SU-DHL-6 (cell line): ENCODE results near the gene SLC9A9.

Source experiments
- EZH2phosphoT487 ChIP-seq: fragments of 200-600 bp; sonication (generic), shearing (Covaris generic); conservative IDR thresholded peaks from 2 replicates; pipeline ENCODE4 v1.6.1; 2018; ENCODE audit warnings: mild to moderate bottlenecking, antibody characterized with exemption, low read length, moderate library complexity, mixed read lengths
- TF ChIP-seq, protein P1 (sequence below): fragments of 200-600 bp; sonication (generic); IDR thresholded peaks from one replicate; pipeline ENCODE4 v1.5.1; 2017; ENCODE audit warnings: antibody characterized with exemption, mild to moderate bottlenecking, low read length, moderate library complexity; ENCODE audit not compliant: insufficient read depth, poor library complexity, severe bottlenecking

DNA sequence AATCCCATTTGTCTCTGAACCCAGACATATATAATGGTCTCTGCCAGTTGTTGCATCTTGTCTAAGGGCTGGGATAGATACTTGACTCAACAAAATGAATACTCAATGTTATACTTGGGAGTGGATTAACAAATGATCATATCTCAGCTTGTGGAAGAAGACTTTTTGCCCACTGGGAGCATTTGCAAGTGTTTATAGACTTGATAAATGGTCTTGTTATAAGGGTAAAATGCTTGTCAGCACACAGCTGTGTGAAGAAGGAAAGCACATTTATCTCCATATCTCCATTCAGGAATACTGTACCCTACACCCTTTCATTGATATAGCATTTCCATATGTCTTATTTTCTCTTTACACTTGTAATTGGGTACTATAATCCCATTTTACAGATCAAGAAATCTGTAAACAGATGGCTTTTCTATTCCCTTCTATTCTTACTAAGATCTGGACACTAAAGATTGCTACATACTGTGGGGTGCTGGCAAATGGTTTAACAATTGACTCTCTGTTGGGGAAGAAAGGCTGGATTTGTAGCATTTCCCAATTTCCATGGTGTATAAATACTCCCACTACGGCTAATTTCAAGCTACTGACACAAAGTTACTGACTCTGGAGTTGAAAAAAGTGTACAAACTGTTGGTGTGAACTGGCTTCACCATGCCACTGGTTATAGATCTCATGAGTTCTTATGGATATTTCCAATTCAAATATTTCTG lies 574.1 kb downstream of the SLC9A9 start:
- TF ChIP-seq, protein P1, sequence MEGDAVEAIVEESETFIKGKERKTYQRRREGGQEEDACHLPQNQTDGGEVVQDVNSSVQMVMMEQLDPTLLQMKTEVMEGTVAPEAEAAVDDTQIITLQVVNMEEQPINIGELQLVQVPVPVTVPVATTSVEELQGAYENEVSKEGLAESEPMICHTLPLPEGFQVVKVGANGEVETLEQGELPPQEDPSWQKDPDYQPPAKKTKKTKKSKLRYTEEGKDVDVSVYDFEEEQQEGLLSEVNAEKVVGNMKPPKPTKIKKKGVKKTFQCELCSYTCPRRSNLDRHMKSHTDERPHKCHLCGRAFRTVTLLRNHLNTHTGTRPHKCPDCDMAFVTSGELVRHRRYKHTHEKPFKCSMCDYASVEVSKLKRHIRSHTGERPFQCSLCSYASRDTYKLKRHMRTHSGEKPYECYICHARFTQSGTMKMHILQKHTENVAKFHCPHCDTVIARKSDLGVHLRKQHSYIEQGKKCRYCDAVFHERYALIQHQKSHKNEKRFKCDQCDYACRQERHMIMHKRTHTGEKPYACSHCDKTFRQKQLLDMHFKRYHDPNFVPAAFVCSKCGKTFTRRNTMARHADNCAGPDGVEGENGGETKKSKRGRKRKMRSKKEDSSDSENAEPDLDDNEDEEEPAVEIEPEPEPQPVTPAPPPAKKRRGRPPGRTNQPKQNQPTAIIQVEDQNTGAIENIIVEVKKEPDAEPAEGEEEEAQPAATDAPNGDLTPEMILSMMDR: no peak
- TF ChIP-seq EZH2phosphoT487: no peak
